Omental fat pad (tissue), 4 donors: Measurements from ENCODE around the gene DLK1. TPM values are rescaled to one million over a fixed set of nuclear protein-coding genes. Genes with fewer than 3 reads are reported as not detected.

Experiments
- ATAC-seq: fragments of 150-250 bp; one replicate; pipeline ENCODE4 v1.9.1; 2016; ENCODE audit warnings: mild to moderate bottlenecking, moderate library complexity; ENCODE audit not compliant: low FRiP score
- DNase-seq: peaks from one replicate; pipeline ENCODE4 v3.0.0-alpha.2; 2019; ENCODE audit warnings: low spot score
- total RNA-seq, 4 donors: library from RNA; depleted of rRNA; stranded (reverse); fragments of >200 nt; gene quantifications; one replicate each; pipeline ENCODE4 v1.1.0, GENCODE V29; 2016
- TF ChIP-seq, protein P1 (sequence below), 3 donors: fragments of 450-650 bp; IDR thresholded peaks; one replicate each; pipeline ENCODE4 v1.5.1; 2016 to 2017; ENCODE audit warnings: antibody characterized with exemption in 3 of 3, mild to moderate bottlenecking in 3 of 3, moderate library complexity in 2 of 3

The DLK1 gene
- total RNA-seq, 4 donors from 2014 or later, result not detected

DNA sequence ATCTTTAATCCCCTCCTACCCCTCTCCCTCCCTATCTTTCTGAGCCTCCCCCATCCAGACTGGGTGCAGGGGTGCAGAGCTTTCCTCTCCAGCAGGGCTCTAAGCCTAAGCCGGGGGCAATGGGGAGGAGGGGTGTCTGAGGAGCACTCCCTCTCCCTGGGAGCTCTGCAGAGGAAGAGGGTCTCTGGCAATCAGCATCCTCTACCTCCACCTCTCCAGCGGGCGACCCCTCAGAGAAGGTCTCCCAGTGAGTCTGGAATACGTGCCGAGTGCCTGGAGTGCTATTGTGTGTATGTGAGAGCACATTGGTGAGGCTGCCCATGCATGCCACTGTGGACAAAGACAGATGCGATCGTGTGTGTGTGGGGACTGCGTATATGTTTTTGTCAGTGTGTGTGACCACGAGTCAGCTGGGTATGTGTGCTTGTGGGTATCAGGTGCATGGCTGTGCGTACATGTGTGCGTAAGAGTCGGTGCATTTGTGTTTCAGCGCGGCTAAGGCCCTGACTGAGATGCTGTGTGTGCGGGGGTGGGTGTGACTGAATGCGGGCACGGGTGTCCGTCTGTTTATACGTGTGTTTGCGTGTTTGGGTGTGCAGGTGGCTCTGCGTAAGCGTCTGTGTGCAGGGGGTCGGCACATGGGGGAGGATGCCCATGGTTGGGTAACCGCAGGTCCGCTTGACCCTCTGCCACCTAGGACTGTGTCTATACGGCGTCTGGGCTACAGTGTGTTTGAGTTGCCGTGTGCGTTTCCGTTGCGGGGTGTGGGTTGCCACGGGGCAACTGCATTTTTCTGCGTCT, 905 bp upstream of the DLK1 start:
- DNase-seq, result no peak
- TF ChIP-seq, protein P1, sequence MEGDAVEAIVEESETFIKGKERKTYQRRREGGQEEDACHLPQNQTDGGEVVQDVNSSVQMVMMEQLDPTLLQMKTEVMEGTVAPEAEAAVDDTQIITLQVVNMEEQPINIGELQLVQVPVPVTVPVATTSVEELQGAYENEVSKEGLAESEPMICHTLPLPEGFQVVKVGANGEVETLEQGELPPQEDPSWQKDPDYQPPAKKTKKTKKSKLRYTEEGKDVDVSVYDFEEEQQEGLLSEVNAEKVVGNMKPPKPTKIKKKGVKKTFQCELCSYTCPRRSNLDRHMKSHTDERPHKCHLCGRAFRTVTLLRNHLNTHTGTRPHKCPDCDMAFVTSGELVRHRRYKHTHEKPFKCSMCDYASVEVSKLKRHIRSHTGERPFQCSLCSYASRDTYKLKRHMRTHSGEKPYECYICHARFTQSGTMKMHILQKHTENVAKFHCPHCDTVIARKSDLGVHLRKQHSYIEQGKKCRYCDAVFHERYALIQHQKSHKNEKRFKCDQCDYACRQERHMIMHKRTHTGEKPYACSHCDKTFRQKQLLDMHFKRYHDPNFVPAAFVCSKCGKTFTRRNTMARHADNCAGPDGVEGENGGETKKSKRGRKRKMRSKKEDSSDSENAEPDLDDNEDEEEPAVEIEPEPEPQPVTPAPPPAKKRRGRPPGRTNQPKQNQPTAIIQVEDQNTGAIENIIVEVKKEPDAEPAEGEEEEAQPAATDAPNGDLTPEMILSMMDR (IDR thresholded peaks at IDR 0.05), result no peak
- ATAC-seq, result no peak

DNA sequence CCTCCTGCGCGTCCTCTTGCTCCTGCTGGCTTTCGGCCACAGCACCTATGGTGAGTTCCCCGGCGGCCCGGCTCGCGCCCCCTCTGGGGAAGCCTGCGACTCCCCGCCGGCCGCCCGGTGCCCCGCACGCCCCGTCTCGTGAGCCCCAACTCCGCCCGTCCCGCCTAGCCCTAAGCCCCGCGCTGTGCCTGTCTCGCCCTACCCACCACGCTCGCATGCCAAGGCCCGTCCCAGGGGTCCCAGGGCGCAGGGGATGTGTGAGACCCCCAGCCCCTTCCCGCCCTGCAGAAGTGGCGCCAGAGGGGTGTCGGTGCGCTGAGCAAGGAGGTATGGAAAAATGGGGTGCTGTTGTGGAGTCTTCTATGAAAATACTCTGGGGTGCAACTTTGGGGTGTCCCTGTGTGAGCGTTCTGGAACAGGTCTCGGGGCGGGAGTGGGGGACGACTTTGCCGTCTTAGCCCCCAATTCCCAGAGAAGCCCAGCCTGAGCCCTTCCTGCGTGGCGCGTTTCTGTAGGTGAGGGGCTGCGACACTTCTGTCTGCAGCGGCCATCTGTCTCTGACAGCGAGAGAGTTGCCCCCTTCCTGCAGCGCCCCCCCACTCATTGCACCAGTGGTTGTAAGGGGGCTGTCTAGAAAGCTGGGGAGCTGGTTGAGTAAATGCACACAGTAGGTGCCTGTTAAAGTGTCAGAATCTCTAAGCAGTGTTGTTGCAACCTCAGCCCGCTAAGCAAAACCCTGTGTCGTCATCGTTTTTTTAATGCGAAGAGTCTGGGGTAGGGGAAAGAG, 587 bp downstream of the DLK1 start:
- DNase-seq, result no peak
- TF ChIP-seq, protein P1 (IDR thresholded peaks at IDR 0.05), result no peak
- ATAC-seq, result no peak

- DNase-seq, result no peak
- TF ChIP-seq, protein P1 (IDR thresholded peaks at IDR 0.05), result no peak
- ATAC-seq, result no peak
These were observed 1.2 kb downstream of the DLK1 start for GRCh38 chr14:100727873-100728240.

DNA sequence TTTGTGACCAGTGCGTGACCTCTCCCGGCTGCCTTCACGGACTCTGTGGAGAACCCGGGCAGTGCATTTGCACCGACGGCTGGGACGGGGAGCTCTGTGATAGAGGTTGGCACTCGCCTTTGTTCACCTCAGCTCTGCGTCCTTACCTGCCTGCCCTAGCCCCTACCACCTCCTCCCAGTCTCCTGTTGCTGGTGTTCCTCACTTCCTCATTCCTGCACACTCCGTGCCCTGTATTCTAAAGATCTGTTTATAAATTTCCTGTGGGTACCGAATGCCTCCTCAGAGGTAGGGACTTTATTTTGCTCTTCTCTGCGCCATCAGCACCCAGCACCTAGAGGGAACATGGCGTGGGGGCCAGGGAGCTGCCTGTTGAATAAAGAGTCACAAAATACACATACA, 2.3 kb downstream of the DLK1 start:
- DNase-seq, result no peak

GRCh38 chr14:100729982-100730381, 3.3 kb downstream of the DLK1 start:
- DNase-seq, result no peak
- TF ChIP-seq, protein P1 (IDR thresholded peaks at IDR 0.05), result no peak

More for the DNA sequence above, 2.3 kb downstream of the DLK1 start:
- ATAC-seq, result no peak
- TF ChIP-seq, protein P1 (IDR thresholded peaks at IDR 0.05), result no peak

DNA sequence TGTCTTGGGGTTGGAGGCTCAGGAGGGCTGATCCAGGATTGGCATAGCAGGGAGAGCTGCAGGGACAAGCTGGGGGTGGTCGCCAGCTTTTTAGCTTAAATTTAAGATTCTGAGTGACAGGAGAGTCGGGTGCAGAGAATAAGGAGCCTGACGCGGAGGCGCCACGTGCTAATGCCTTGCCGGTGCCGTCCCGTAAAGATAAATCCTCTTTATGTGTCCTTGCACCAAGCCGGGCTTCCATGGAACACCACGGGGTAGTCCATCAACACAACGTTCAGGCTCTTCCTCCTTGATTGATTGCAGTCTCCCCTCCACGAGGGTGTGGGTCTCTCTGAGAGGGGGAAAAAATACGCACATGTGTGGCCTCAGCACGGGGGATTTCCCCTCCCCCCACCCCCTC, 3.9 kb downstream of the DLK1 start:
- ATAC-seq, result no peak
- TF ChIP-seq, protein P1 (IDR thresholded peaks at IDR 0.05), result no peak
- DNase-seq, result no peak

More at GRCh38 chr14:100729982-100730381, 3.3 kb downstream of the DLK1 start:
- no peak for ATAC-seq
